Glomerular visceral epithelial cell (primary cell): Measurements from ENCODE around the gene FAM193B.
A peak's percentile ranks its signal among the peaks of the same experiment; 100 is the strongest.

Experiments used
- DNase-seq: peaks from one replicate; pipeline ENCODE4 v3.0.0-alpha.2; 2016; ENCODE audit errors: extremely low spot score

FAM193B gene

GRCh38 chr5:177500685-177501522, 53.5 kb downstream of the FAM193B start:
- peak; percentile 86 for DNase-seq

GRCh38 chr5:177499842-177500241, 54.5 kb downstream of the FAM193B start:
- no peak for DNase-seq

- DNase-seq, result no peak
These were observed 56.2 kb downstream of the FAM193B start for GRCh38 chr5:177498013-177498787.

- DNase-seq, result peak; percentile 99
These were observed 56.9 kb downstream of the FAM193B start, which contains the start of gene PDLIM7 for GRCh38 chr5:177497292-177498012. Gene PDLIM7 (minus strand): TSS chr5:177497604. CDS start chr5:177496512, 1,092 bp downstream.

GRCh38 chr5:177496727-177497291, 57.6 kb downstream of the FAM193B start:
- peak; percentile 95 for DNase-seq

- peak; percentile 80 for DNase-seq
These were observed 58.2 kb downstream of the FAM193B start for GRCh38 chr5:177496070-177496726.

GRCh38 chr5:177495243-177496060, 58.9 kb downstream of the FAM193B start:
- DNase-seq, result peak; percentile 99

DNA sequence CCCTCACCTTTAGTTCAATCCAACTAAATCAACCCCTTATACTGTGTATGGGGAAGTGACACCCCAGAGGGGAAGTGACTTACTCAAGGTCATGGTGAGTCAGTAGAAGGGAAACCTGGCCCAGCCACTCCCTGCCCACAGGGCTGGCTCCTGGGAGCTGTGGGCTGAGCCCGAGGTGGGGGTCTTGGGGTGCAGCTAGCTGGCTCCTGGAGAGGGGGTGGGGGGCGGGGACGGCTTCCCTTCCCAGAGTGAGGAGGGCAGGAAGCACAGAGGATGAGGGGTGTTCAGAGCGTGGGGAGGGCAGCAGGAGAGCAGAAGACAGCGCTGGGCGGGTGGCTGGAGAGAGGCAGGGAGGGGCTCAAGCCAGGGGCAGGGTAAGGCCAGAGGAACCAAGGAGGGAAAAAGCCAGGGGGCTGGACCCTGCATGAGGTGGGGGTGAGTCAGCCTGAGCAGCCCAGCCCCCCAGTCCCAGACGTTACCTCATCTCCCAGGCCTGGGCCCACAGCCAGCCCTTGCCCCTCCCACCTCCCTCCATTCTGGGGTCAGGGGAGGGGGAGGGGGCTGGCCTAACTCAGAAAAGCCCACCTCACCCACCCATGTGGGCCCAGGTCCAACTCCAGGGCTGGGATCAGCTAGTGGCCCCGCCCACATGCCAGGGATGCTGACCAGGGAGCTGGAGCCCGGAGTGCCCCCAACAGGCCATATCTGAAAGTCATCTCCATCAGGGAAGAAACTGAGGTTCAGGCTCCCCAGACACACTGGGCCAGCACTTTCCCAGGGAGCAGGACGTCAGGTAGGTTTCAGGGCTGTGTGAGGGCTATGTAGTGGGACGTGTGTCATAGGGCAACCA, 59.8 kb downstream of the FAM193B start:
- DNase-seq, result peak; percentile 99

GRCh38 chr5:177493795-177494345, 60.5 kb downstream of the FAM193B start:
- no peak for DNase-seq

DNA sequence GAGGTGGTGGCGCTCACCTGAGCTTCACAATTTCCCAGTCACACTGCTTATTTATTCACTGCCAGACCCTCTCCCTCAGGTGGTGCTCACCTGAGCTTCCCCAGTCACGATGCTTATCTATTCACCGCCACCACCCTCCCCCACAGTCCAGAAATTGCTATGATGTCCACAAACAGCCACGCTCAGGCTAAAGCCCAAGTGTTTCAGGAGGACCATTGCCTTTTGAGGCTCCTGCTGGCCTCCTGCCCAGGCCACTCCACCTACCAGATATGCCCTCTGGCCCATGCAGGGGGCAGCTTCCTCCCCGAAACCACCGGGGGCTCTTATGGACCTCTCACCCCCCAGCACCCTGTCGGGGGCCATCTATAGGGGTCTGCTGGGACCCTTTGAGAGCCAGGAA, 61.5 kb downstream of the FAM193B start:
- no peak for DNase-seq

- no peak for DNase-seq
These were observed 62.2 kb downstream of the FAM193B start for GRCh38 chr5:177491983-177492746.

DNA sequence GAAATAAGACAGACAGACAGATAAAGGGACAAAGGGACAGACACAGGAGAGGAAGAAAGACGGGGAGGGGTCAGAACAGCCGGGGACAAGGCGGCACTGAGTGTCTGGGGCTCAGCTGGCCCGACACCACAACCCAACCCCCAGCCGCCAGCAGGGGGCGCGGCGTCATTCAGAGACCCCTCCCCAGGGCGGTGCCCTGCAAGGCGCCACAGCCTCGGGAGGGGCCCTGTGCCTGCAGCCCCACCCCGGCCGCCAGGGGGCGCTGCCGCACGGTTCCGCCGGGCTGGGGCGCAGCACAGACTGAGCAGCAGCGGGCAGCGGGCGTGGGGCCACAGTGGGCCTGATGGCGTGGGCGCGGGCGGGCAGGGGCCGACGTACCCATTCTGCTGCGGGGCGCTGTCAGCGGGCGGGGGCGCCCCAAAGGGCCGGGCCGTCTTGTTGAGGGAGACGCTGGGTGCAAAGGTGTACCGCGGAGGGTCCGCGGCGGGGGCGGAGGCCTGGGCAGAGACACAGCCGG, 62.9 kb downstream of the FAM193B start:
- peak; percentile 61 for DNase-seq

DNA sequence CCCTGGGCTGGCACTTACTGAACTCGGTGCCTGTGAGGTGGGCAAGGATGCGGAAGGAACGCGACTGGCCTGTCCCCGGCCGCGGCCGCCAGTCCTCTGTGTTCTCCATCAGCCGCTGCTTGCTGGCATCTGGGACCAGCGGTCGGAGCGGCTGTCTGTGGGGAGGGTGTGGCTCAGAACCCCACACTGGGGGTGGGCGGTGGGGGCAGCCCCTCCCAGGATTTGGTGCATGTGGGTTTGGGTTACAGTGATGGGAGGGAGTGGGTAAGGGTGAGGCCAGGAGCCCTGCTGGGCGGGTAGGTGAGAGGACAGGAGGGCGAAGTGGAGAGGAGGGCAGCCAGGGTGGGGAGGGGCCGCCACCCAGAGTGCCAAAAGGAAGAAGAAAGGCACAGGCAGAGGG, 63.4 kb downstream of the FAM193B start:
- DNase-seq, result no peak

- no peak for DNase-seq
These were observed 63.9 kb downstream of the FAM193B start for GRCh38 chr5:177490311-177490991.

- no peak for DNase-seq
These were observed 65.1 kb downstream of the FAM193B start for GRCh38 chr5:177489119-177489716.

DNA sequence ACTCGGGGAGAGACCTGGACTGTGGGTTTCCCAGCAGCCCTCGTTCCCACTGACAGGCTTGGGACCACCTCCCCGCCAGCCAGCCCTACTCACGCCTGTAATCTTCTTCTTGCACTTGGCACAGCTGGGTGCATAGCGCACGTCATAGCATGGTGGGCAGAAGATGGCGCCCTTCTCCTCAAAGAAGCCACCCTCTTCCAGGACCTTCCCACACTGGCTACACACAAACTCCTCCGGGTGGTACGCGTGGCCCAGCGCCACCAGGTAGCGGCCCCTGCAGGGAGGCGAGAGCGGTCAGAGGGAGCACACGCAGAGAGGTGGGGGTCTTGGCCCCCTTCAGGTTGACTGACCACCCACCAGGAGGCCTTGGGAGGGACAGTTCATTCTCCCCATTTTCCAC, 66.4 kb downstream of the FAM193B start:
- DNase-seq, result no peak

GRCh38 chr5:177487144-177487543, 67.2 kb downstream of the FAM193B start:
- no peak for DNase-seq
